ENCODE results near the gene STAG3. TPM values are rescaled to one million over a fixed set of nuclear protein-coding genes. Genes with fewer than 3 reads are reported as not detected.
A peak's percentile ranks its signal among the peaks of the same experiment; 100 is the strongest.

STAG3 gene
- total and polyA plus RNA-seq, 2 donors (not counting 1 experiment from before 2014, with no cell fraction given) = 24.8 to 33.4 TPM

GRCh38 chr7:100153708-100154535 lies 23.8 kb upstream of the STAG3 start:
- no peaks in the 10 kb centered on the region for H3K27me3 ChIP-seq (replicated peaks in 1 of 4; ENCODE audit: control extremely low read depth in 1 of 4, control insufficient read depth in 3 of 4, insufficient read depth in 4 of 4, low read length in 3 of 4)
- Mint-ChIP-seq H3K4me1 (peaks cover 57% of the 10 kb centered on the region), H3K27me3 (no peaks in the 10 kb centered on the region), H3K4me3 (no peak overlapping the region), H3K9me3 (ENCODE audit: insufficient read depth) (no peaks in the 10 kb centered on the region), H3K27ac (peak overlapping the region; percentile 59)
- peak overlapping the region in 1 of 2 donors; percentile 25 for H3K27ac ChIP-seq (ENCODE audit: low read length in 2 of 2)
- DNase-seq (no peak), ATAC-seq (ENCODE audit: low read depth) (no peak)
- no peak overlapping the region for H3K9ac ChIP-seq (ENCODE audit: low read length)
- H3K4me3 ChIP-seq (ENCODE audit: control extremely low read depth in 1 of 5, extremely low read depth in 1 of 5, insufficient read depth in 1 of 5, low read depth in 2 of 5, low read length in 4 of 5) = no peak overlapping the region
- peaks cover 64% of the 10 kb centered on the region for H3K79me2 ChIP-seq (ENCODE audit: control insufficient read depth, insufficient read depth, low read length)
- no peak overlapping the region for H3K4me2 ChIP-seq (replicated peaks; ENCODE audit: low read depth, low read length, poor library complexity, severe bottlenecking)
- peaks cover 28% of the 10 kb centered on the region for H4K20me1 ChIP-seq (ENCODE audit: control insufficient read depth, insufficient read depth, low read length, poor library complexity, severe bottlenecking)
- H2AFZ ChIP-seq (ENCODE audit: insufficient read depth, low read depth, low read length, poor library complexity, severe bottlenecking) = no peak overlapping the region
- intact Hi-C loops (cut with micrococcal nuclease) = no loop called here
- H3K9me3 ChIP-seq (ENCODE audit: control extremely low read depth in 1 of 3, control insufficient read depth in 2 of 3, insufficient read depth in 1 of 3, low read length in 2 of 3) = no peaks in the 10 kb centered on the region
- 98% methylated on average over 6 of the region's 16 CpGs for WGBS (ENCODE audit: insufficient coverage)
- POLR2A ChIA-PET = no interaction called here
- CTCF ChIA-PET = interaction anchor here (0.8 to 1.1 kb wide), 2 partner anchors 15 to 64 kb away, joined by 3 read pairs; no protein-coding TSS in a partner anchor
- peaks cover 0 to 54% of the 10 kb centered on the region in 2 experiments for H3K36me3 ChIP-seq (replicated peaks in 1 of 2; ENCODE audit: control extremely low read depth in 1 of 2, control insufficient read depth in 1 of 2, extremely low read depth in 1 of 2, insufficient read depth in 2 of 2, low read length in 1 of 2)
- peaks cover 41 to 58% of the 10 kb centered on the region in 2 donors for H3K4me1 ChIP-seq (ENCODE audit: control insufficient read depth in 2 of 2, insufficient read depth in 2 of 2, low read length in 2 of 2)
- no peak for TF ChIP-seq CTCF (IDR thresholded peaks at IDR 0.05)
- TF ChIP-seq EZH2 (IDR thresholded peaks at IDR 0.05; ENCODE audit: borderline replicate concordance, insufficient read depth, low read depth, low read length, poor library complexity, severe bottlenecking) = no peak
